ENCODE data around the gene OBSCN. TPM values are rescaled to one million over a fixed set of nuclear protein-coding genes. Genes with fewer than 3 reads are reported as not detected.
A peak's percentile ranks its signal among the peaks of the same experiment; 100 is the strongest.

Gene OBSCN
- total and polyA plus RNA-seq, 7 donors, result 0.92 to 21.0 (median 13.1) TPM

- H3K27me3 ChIP-seq, result peaks cover 0 to 31% (median 0%) of the 10 kb centered on the region in 3 donors
- no peaks in the 10 kb centered on the region for H3K4me1 ChIP-seq
- H3K36me3 ChIP-seq, result no peaks in the 10 kb centered on the region
- H3K27ac ChIP-seq, result no peak overlapping the region
- TF ChIP-seq EP300 (IDR thresholded peaks at IDR 0.05), result no peak
- TF ChIP-seq CTCF (IDR thresholded peaks at IDR 0.05), result no peak
- no peak for TF ChIP-seq POLR2AphosphoS5 (IDR thresholded peaks at IDR 0.05)
- TF ChIP-seq POLR2A (IDR thresholded peaks at IDR 0.05), result no peak
- no peaks in the 10 kb centered on the region for H3K9me3 ChIP-seq
- no peak overlapping the region for H3K4me3 ChIP-seq
- peak; percentile 56 for DNase-seq
- WGBS, 2 donors, result 84 to 90% methylated on average over 23 of the region's 23 CpGs
- intact Hi-C loops (cut with DNase I), result no loop called here
Measured at GRCh38 chr1:228366062-228366865, 158.4 kb downstream of the OBSCN start.

DNA sequence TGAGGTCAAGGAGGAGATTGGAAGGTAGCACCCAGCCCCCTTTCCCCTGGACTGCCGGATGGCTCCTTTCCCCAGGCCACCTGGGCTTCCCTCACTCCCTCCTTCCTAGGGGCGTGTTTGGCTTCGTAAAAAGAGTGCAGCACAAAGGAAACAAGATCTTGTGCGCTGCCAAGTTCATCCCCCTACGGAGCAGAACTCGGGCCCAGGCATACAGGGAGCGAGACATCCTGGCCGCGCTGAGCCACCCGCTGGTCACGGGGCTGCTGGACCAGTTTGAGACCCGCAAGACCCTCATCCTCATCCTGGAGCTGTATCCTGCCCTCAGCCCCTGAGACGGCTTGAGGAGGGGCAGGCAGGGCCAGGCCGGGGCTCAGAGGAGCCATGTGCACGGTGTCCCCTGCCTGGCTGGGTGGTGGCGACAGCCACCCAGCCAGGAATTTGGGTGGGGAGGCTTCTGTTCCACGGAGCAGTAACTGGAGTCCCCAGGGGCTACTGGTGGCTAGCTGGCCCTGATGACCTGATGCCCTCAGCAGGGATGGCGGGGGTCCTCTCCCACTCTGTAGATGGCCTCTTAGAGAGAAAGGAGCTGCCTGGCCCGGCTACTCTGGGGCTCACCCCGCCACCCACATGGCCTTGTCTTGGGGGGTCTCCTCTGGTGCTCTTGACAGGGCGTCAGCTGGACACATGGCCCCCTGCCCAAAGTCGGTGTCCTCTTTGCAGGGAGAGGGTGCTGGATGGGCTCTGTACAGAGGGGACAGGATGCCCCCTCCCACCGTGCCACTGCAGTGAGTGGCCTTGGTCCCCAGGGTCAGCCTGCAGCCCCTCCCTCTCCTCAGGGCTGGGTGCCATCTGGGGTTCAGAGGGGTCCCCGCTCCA is 159.3 kb downstream of the OBSCN start:
- intact Hi-C loops (cut with DNase I), result no loop called here

GRCh38 chr1:228367798-228368791 is 160.3 kb downstream of the OBSCN start:
- 29 to 58% methylated on average over 25 of the region's 25 CpGs for WGBS, 2 donors
- DNase-seq, result peak; percentile 58
- intact Hi-C loops (cut with DNase I), result no loop called here

More for the DNA sequence above, 159.3 kb downstream of the OBSCN start:
- Histone ChIP-seq H3K27ac (no peak overlapping the region), H3K4me1 (no peaks in the 10 kb centered on the region), H3K27me3 (peaks cover 0 to 31% (median 0%) of the 10 kb centered on the region in 3 donors), H3K36me3 (no peaks in the 10 kb centered on the region), H3K9me3 (no peaks in the 10 kb centered on the region), H3K4me3 (no peak overlapping the region)
- WGBS, 2 donors, result 55 to 79% methylated on average over 24 of the region's 24 CpGs
- peak; percentile 58 for DNase-seq
- TF ChIP-seq CTCF (IDR thresholded peaks at IDR 0.05) (no peak), POLR2AphosphoS5 (IDR thresholded peaks at IDR 0.05) (no peak), EP300 (IDR thresholded peaks at IDR 0.05) (no peak), POLR2A (IDR thresholded peaks at IDR 0.05) (no peak)

GRCh38 chr1:228368801-228369607 is 161.2 kb downstream of the OBSCN start:
- intact Hi-C loops (cut with DNase I), result no loop called here
- TF ChIP-seq POLR2AphosphoS5 (IDR thresholded peaks at IDR 0.05) (no peak), POLR2A (IDR thresholded peaks at IDR 0.05) (no peak), CTCF (IDR thresholded peaks at IDR 0.05) (no peak), EP300 (IDR thresholded peaks at IDR 0.05) (no peak)
- no peak overlapping the region for H3K4me3 ChIP-seq
- DNase-seq, result peak; percentile 60
- no peaks in the 10 kb centered on the region for H3K4me1 ChIP-seq
- no peak overlapping the region for H3K27ac ChIP-seq
- H3K36me3 ChIP-seq, result no peaks in the 10 kb centered on the region
- 78 to 90% methylated on average over 15 of the region's 15 CpGs for WGBS, 2 donors
- no peaks in the 10 kb centered on the region for H3K9me3 ChIP-seq
- peaks cover 0 to 31% (median 0%) of the 10 kb centered on the region in 3 donors for H3K27me3 ChIP-seq

More at GRCh38 chr1:228367798-228368791, 160.3 kb downstream of the OBSCN start:
- no peaks in the 10 kb centered on the region for H3K4me1 ChIP-seq
- H3K27me3 ChIP-seq, result peaks cover 0 to 31% (median 0%) of the 10 kb centered on the region in 3 donors
- no peaks in the 10 kb centered on the region for H3K36me3 ChIP-seq
- no peak for TF ChIP-seq EP300 (IDR thresholded peaks at IDR 0.05)
- H3K27ac ChIP-seq, result no peak overlapping the region
- no peak overlapping the region for H3K4me3 ChIP-seq
- no peaks in the 10 kb centered on the region for H3K9me3 ChIP-seq

Data from sigmoid colon (tissue), 7 donors.